Natural killer cell (primary cell): ENCODE results near the gene ANKRD22. TPM values are rescaled to one million over a fixed set of nuclear protein-coding genes. Genes with fewer than 3 reads are reported as not detected.

Experiments used
- ATAC-seq, 3 donors: fragments of 150-1000 bp in 2 of 3; fragments of 200-7000 bp in 1 of 3; cut with Tn5 transposase; 1 replicate in 1 of 3; 2 replicates in 2 of 3; pipeline ENCODE4 v1.10.0; 2021; ENCODE audit warnings: mild to moderate bottlenecking in 2 of 3, moderate library complexity in 2 of 3
- DNase-seq, 2 donors: peaks; one replicate each; pipeline versions ENCODE4 v3.0.0 to v3.0.0-alpha.2; 2013 to 2021; ENCODE audit warnings: mixed read lengths in 1 of 2
- H3K27ac ChIP-seq: one replicate; pipeline ENCODE4 v1.5.1; 2013; ENCODE audit warnings: mild to moderate bottlenecking, low read length
- H3K27me3 ChIP-seq: one replicate; pipeline ENCODE4 v1.6.1; 2013; ENCODE audit warnings: low read length; ENCODE audit not compliant: control insufficient read depth, insufficient read depth
- H3K36me3 ChIP-seq: one replicate; pipeline ENCODE4 v1.6.1; 2013; ENCODE audit warnings: low read length; ENCODE audit not compliant: control insufficient read depth, insufficient read depth
- H3K4me1 ChIP-seq: one replicate; pipeline ENCODE4 v1.6.1; 2013; ENCODE audit warnings: low read length; ENCODE audit not compliant: control insufficient read depth, insufficient read depth
- H3K4me3 ChIP-seq: one replicate; pipeline ENCODE4 v1.5.1; 2013; ENCODE audit warnings: low read length
- H3K9me3 ChIP-seq: one replicate; pipeline ENCODE4 v1.6.1; 2013; ENCODE audit warnings: low read length; ENCODE audit not compliant: control insufficient read depth, insufficient read depth
- H3K27ac Mint-ChIP-seq, 2 donors: one replicate each; pipeline ENCODE4 v1.8.0; 2022; ENCODE audit warnings: mild to moderate bottlenecking in 2 of 2, mixed read lengths in 2 of 2, moderate library complexity in 1 of 2
- H3K27me3 Mint-ChIP-seq, 2 donors: one replicate each; pipeline ENCODE4 v1.8.0; 2022; ENCODE audit warnings: low read depth in 2 of 2, mixed read lengths in 2 of 2
- H3K36me3 Mint-ChIP-seq: one replicate; pipeline ENCODE4 v1.8.0; 2022; ENCODE audit warnings: mixed read lengths
- H3K4me1 Mint-ChIP-seq, 2 donors: one replicate each; pipeline ENCODE4 v1.8.0; 2022; ENCODE audit warnings: mixed read lengths in 2 of 2
- H3K4me3 Mint-ChIP-seq: one replicate; pipeline ENCODE4 v1.8.0; 2022; ENCODE audit warnings: mild to moderate bottlenecking, moderate library complexity, mixed read lengths
- H3K9me3 Mint-ChIP-seq, 2 donors: one replicate each; pipeline ENCODE4 v1.8.0; 2022; ENCODE audit warnings: mixed read lengths in 2 of 2
- CTCF ChIP-seq: fragments of 200-600 bp; IDR thresholded peaks from one replicate; pipeline ENCODE4 v1.8.0; 2022; ENCODE audit warnings: antibody characterized with exemption
- WGBS: methylation state at CpG from one replicate; pipeline ENCODE4 v1.1.7; 2013; ENCODE audit warnings: missing lambda C conversion rate; ENCODE audit not compliant: insufficient coverage; 5-methylcytosine and 5-hydroxymethylcytosine counted together
- intact Hi-C: fragments of 100-400 bp; cut with micrococcal nuclease; formaldehyde crosslinking; loops from one replicate; pipeline ENCODE4 v1.14.2; 2022
- total RNA-seq, 4 donors: library from RNA; stranded (reverse); fragments of 120-200 nt in 1 of 4; gene quantifications; one replicate each; pipeline versions ENCODE4 v1.2.3 to v1.2.4, GENCODE V29; 2013 to 2022

ANKRD22 gene
- total RNA-seq, 3 donors from 2014 or later (not counting 1 experiment from before 2014, with no cell fraction given): not detected

GRCh38 chr10:88843171-88843570 lies 8.5 kb downstream of the ANKRD22 start:
- Mint-ChIP-seq H3K27me3 (peaks cover 6 to 17% of the 10 kb centered on the region in 2 donors), H3K9me3 (no peaks in the 10 kb centered on the region), H3K4me3 (no peak overlapping the region), H3K36me3 (no peaks in the 10 kb centered on the region), H3K27ac (no peak overlapping the region), H3K4me1 (no peaks in the 10 kb centered on the region)
- no peaks in the 10 kb centered on the region for H3K27me3 ChIP-seq
- intact Hi-C loops: no loop called here
- H3K4me1 ChIP-seq: no peaks in the 10 kb centered on the region
- H3K27ac ChIP-seq: no peak overlapping the region
- TF ChIP-seq CTCF: no peak
- H3K36me3 ChIP-seq: no peaks in the 10 kb centered on the region
- ATAC-seq (no peak), DNase-seq (no peak)
- no peaks in the 10 kb centered on the region for H3K9me3 ChIP-seq
- WGBS: 63% methylated on average over 4 of the region's 4 CpGs
- no peak overlapping the region for H3K4me3 ChIP-seq

- no peak for ATAC-seq
- H3K27me3 ChIP-seq: no peaks in the 10 kb centered on the region
- no peak overlapping the region for H3K27ac ChIP-seq
- H3K36me3 ChIP-seq: no peaks in the 10 kb centered on the region
- no peaks in the 10 kb centered on the region for H3K9me3 ChIP-seq
- WGBS: 87% methylated on average over 6 of the region's 6 CpGs
- no peak overlapping the region for H3K4me3 ChIP-seq
- no peak for DNase-seq
- Mint-ChIP-seq H3K27me3 (peaks cover 6 to 17% of the 10 kb centered on the region in 2 donors), H3K27ac (no peak overlapping the region), H3K4me1 (no peaks in the 10 kb centered on the region), H3K4me3 (no peak overlapping the region), H3K9me3 (no peaks in the 10 kb centered on the region), H3K36me3 (no peaks in the 10 kb centered on the region)
- intact Hi-C loops: no loop called here
- no peaks in the 10 kb centered on the region for H3K4me1 ChIP-seq
- TF ChIP-seq CTCF: no peak
These were observed 10.1 kb downstream of the ANKRD22 start for GRCh38 chr10:88841316-88842111.

GRCh38 chr10:88840881-88841280 lies 10.8 kb downstream of the ANKRD22 start:
- Histone ChIP-seq H3K4me1 (no peaks in the 10 kb centered on the region), H3K9me3 (no peaks in the 10 kb centered on the region), H3K27me3 (no peaks in the 10 kb centered on the region), H3K27ac (no peak overlapping the region), H3K36me3 (no peaks in the 10 kb centered on the region), H3K4me3 (no peak overlapping the region)
- Mint-ChIP-seq H3K4me1 (no peaks in the 10 kb centered on the region), H3K27me3 (peaks cover 6 to 15% of the 10 kb centered on the region in 2 donors), H3K27ac (no peak overlapping the region), H3K4me3 (no peak overlapping the region), H3K36me3 (no peaks in the 10 kb centered on the region), H3K9me3 (no peaks in the 10 kb centered on the region)
- WGBS: 85% methylated on average over 4 of the region's 5 CpGs
- no peak for TF ChIP-seq CTCF
- DNase-seq: no peak
- ATAC-seq: no peak
- intact Hi-C loops: no loop called here

GRCh38 chr10:88840104-88840503 lies 11.5 kb downstream of the ANKRD22 start:
- no peaks in the 10 kb centered on the region for H3K36me3 ChIP-seq
- no peaks in the 10 kb centered on the region for H3K27me3 ChIP-seq
- Mint-ChIP-seq H3K36me3 (no peaks in the 10 kb centered on the region), H3K27me3 (peaks cover 3 to 7% of the 10 kb centered on the region in 2 donors), H3K27ac (no peak overlapping the region), H3K9me3 (no peaks in the 10 kb centered on the region), H3K4me3 (no peak overlapping the region), H3K4me1 (no peaks in the 10 kb centered on the region)
- intact Hi-C loops: no loop called here
- ATAC-seq: no peak
- no CpG with 5 or more reads among the region's 3 CpGs for WGBS
- H3K4me1 ChIP-seq: no peaks in the 10 kb centered on the region
- H3K9me3 ChIP-seq: no peaks in the 10 kb centered on the region
- H3K27ac ChIP-seq: no peak overlapping the region
- H3K4me3 ChIP-seq: no peak overlapping the region
- no peak for TF ChIP-seq CTCF
- DNase-seq: no peak
